ENCODE measurements around the gene SCN10A.

Gene SCN10A

DNA sequence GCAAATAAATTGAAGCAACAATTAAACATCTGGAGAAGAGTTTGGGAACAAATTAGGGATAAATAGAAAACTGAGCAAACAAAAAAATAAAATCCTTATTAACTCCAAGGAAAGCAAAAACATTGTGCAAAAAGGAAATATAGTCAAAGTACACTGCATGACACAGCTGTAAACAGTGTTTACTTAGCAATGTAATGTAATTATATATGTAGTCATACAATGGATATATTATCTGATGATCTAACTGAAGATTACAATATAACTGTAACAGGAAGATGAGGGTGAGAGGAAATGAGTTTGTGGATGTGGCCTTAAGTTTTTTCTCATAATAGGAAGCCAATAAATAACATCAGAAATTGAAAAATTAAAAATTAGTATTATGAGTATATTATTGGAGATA, 42.5 kb downstream of the SCN10A start:
- DNase-seq (ENCODE audit: low read depth), result no peak

GRCh38 chr3:38763569-38763968, 52.4 kb downstream of the SCN10A start:
- DNase-seq (ENCODE audit: low read depth), result no peak

DNA sequence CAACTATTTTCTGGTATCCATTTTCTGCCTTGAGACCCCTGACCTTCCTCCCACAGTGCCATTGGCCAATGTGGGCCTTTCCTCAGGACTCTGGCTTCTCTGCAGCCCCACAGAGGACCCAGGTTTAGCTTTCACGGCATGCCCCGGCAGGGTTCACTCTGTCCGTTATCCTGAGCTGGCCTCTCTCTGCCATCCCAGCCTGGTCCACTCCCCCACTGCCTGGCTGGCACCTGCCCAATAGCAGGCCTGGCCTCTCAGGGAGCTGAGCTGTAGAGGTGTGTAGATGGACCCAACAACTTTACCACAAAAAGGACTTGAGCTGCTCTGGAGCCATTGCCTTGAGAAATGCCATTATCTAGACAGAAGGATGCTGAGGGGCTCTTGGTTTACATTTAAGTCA, 57.5 kb downstream of the SCN10A start:
- DNase-seq (ENCODE audit: low read depth), result no peak

- no peak for DNase-seq (ENCODE audit: low read depth)
Measured at GRCh38 chr3:38757721-38758120, 58.3 kb downstream of the SCN10A start.

DNA sequence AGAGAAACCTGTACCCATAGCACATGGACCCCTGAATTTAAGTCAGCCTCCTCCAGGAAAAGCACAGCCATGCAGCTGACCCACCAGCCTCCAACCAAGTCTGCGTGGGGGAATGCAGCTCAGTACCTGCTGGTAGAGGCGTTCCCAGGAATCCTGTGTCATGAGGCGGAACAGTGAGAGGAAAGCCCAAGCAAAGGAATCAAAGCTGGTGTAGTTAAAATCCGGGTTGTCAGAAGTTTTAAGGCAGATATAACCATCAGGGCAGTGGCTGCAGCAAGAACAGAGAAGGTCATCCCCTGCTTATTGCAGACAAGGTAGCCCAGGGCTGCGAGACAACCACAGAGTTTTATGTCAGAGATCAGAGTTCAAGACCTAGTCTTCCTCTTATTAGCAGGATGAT, 59.1 kb downstream of the SCN10A start:
- DNase-seq (ENCODE audit: low read depth), result no peak

DNA sequence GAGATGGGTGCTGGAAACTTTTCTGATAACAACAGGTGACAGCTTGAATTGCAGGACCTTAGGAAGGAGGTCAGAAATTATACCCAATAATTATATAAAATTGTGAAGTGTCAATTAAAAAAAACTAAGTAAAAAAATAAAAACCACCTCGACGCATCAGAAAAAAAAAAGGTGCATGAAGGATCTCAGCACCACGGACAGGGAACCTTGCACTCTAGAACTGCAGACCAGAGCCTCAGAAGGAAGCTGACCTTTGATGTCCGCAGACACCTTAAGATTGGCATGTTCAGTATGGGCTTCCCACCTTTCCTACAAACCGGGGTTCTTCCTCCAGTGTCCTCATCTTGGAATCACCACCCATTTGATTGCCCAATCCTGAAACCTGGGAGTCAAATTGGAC, 60.9 kb downstream of the SCN10A start:
- DNase-seq (ENCODE audit: low read depth), result no peak

- no peak for DNase-seq (ENCODE audit: low read depth)
Measured at GRCh38 chr3:38746641-38747040, 69.4 kb downstream of the SCN10A start.

- DNase-seq (ENCODE audit: low read depth), result no peak
Measured at GRCh38 chr3:38743043-38743442, 73.0 kb downstream of the SCN10A start.

- no peak for DNase-seq (ENCODE audit: low read depth)
Measured at GRCh38 chr3:38742550-38742949, 73.5 kb downstream of the SCN10A start.

DNA sequence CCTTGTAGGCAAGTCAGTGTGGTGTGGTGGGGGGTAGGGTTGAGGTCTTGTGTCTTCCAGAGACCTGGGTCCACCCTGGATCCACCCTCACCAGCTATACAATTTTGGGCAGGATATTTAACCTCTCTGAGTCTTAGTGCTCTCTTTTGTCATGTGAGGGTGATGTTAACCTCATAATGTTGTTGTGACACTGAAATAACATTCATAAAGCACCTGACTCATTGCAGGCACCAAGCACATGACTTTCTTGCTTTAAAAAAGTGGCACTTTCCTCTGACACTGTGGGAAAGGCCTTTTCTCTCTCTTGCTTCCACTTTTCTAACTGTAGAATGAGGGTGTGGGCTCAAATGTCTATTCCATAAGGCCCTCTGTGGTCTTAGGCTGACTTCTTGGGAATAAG, 75.5 kb downstream of the SCN10A start:
- no peak for DNase-seq (ENCODE audit: low read depth)

- DNase-seq (ENCODE audit: low read depth), result no peak
Measured at GRCh38 chr3:38739931-38740330, 76.1 kb downstream of the SCN10A start.

DNA sequence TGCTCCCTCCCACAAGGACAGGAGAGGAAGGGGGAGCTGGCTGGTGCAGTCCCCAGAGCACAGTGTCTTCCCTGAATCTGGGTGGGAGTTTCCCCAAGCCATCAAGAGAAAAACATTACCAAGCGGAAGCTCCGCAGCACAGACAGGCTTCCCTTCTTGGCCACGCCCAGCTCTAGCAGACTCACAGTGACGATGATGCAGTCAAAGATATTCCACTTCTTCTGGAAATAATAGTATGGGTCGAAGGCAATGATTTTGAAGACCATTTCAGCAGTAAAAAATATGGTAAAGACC, 76.7 kb downstream of the SCN10A start:
- DNase-seq (ENCODE audit: low read depth), result no peak

- peak; percentile 13 for DNase-seq (ENCODE audit: low read depth)
Measured at GRCh38 chr3:38738630-38739395, 77.2 kb downstream of the SCN10A start.

GRCh38 chr3:38731522-38731921, 84.5 kb downstream of the SCN10A start:
- no peak for DNase-seq (ENCODE audit: low read depth)

DNA sequence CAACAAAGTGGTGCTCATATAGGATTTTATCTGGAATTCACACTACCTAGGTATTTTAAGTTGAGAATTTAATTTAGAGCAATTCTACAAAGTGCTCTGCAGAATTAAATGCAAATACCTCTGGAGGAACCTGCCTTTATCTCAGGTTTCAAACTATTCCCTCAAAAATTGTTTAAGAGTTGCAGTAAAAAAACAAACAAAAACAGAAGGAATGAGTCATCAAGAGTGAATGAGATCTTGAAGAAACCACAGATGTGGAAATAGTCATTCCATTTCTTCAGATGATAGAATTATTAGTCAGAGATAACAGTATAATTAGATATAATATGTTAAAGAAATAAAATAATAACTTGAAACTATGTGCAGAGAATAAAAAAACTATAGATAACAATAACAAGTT, 85.7 kb downstream of the SCN10A start:
- peak; percentile 6 for DNase-seq (ENCODE audit: low read depth)

DNA sequence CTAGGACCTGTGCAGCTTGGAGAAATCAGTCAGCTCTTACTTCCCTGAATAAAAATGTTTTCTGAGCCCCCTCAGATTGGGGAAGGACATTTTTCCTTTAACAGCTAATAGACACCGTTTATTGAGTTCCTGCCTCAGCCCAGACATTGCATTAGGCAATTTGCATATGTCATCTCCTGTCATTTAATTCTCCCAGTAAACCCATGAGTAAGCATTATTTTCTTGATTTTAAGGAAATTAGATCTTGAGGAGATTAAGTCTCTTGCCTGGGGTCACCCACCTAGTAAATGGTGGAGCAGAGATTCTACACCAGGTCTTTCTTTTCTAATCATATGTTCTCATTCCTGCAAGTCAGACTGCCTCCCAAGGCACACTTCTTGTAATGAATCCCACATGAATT, 88.0 kb downstream of the SCN10A start:
- no peak for DNase-seq (ENCODE audit: low read depth)

DNA sequence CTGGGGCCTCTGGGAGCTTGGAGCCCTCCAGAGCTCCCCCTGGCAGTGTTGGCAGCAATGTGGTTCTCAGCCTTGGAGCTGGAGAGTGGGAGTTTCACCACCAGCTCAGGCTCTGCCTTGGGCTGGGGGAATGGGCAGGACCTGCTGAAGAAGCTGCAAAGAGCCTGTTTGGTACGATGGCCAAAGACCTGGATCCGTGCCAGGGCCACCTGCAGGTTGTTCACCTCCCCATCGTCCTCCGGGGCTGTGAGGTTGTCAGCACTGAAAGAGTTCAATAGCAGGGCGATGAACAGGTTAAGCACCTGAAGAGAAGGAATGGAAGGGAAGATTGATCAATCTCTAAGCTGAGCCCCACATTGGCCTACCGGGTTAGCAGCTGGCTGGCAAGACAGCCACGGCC, 89.3 kb downstream of the SCN10A start:
- no peak for DNase-seq (ENCODE audit: low read depth)

DNA sequence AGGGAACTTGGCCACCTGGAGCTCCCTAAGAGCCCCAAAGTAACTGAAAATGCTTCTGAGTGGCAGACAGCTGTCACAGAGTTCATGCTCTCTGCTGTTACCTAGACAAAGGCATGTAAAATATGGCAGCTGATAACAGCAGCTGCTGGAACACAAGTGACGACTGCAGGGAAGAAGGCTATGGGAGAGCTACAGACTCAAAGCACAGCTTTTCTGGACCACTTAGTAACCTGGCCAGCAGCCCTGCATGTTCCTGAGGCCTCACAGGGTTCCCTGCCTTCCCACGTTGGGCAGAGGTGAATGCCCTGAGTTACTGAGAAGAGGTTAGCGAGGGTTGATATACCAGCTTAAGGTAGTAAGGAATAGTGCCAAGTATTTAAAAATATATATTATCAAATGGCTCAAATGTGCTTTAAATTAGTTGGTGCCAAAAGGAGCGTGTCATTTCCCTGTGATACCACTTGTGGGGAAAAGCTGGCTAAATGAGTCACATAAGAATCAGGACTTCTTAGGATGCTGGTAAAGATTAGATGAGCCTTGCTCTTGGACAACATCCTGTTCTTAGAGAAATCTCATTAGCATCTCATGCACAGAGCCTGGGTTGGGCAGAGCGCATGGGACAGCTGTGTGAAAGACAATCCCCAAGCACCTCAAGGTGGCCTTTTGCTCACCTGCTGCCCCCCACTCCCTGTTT, 90.1 kb downstream of the SCN10A start:
- no peak for DNase-seq (ENCODE audit: low read depth)

- no peak for DNase-seq (ENCODE audit: low read depth)
Measured at GRCh38 chr3:38724392-38724736, 91.7 kb downstream of the SCN10A start.

GRCh38 chr3:38723569-38724391, 92.2 kb downstream of the SCN10A start:
- DNase-seq (ENCODE audit: low read depth), result no peak

DNA sequence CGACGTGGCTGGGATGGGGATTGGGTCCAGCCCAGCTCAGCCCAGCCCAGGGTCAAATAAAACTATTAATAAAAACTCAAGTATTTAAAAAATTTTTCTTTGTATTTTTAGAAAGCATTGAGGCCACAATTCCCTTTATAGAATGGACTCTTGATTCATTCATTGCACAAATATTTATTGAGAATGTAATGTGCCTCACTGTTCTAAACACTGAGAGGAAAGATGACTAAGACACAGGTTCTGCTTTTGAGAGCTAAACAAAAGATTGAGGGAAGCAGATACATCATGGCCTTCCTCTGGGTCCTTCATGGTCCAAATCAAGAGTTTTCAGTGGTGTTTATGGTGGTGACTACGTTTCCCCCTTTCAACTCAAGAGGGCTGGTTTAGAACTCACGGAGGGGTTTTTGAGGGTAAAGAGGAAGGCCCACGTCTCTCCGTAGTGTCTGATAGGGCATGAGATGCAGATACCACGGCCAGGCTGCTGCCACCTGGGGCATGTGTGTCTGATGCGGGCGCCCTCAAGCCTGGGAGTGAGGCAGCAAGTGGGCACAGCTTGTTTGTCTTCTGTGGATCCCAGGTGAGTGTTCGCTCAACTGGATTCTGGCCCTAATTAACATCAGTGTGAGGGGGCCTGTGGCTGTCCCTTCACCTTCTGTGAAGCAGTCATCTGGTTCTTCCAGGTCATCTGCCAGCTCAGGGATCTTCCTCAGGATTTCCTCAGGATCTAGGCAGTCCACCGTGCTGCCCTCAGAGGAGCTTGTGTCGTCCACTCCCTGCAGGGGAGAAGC, 93.0 kb downstream of the SCN10A start:
- no peak for DNase-seq (ENCODE audit: low read depth)

DNA sequence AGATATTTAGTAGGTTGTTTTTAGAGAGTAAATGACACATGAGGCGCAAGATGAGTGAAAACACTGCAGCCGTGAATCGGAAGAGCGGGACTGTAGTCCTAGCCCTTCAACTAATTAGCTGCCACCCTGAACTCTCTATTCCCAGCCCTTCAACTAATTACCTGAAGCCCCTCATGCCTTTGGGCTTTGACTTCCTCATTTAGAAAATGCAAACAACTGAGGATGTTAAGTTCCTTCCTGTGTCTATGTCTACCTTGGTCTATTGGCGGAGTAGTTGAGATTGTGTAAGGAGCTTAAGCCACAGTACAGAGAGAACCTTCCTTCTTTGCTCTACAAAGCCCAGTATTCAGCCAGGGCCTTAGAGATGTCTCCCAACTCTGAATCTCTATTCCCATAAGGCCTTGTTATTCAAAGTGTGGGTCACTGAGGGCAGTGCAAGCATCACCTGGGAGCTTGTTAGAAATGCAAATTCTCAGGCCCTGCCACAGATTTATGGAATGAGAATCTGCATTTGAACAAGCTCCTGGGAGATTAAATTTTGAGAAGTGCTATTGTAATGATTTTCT, 94.7 kb downstream of the SCN10A start:
- DNase-seq (ENCODE audit: low read depth), result no peak
